Kidney epithelial cell (primary cell): ENCODE results near the gene RGCC. TPM values are rescaled to one million over a fixed set of nuclear protein-coding genes. Genes with fewer than 3 reads are reported as not detected.

Experiments
- DNase-seq: peaks from one replicate; pipeline ENCODE4 v3.0.0-alpha.2; 2010; ENCODE audit warnings: low read depth
- H3K27me3 ChIP-seq: 2 replicates; pipeline ENCODE4 v1.6.0; 2011; ENCODE audit warnings: low read length; ENCODE audit not compliant: control insufficient read depth, insufficient read depth
- H3K36me3 ChIP-seq: 2 replicates; pipeline ENCODE4 v1.5.1; 2011; ENCODE audit warnings: low read length; ENCODE audit not compliant: control insufficient read depth, insufficient read depth
- H3K4me3 ChIP-seq: 2 replicates; pipeline ENCODE4 v1.5.1; 2011; ENCODE audit warnings: low read depth, mild to moderate bottlenecking, control low read depth, low read length
- CTCF ChIP-seq: IDR thresholded peaks from 2 replicates; pipeline ENCODE4 v1.5.1; 2011; ENCODE audit warnings: mild to moderate bottlenecking, moderate library complexity, low read length, control low read depth, inconsistent platforms; ENCODE audit not compliant: insufficient read depth, poor library complexity, severe bottlenecking
- total RNA-seq: library from RNA; depleted of rRNA; stranded (reverse); fragments of >200 nt; gene quantifications from 2 replicates; pipeline ENCODE4 v1.2.3, GENCODE V29; 2015

Gene RGCC
- total RNA-seq, 1 donor from 2014 or later: 0.29 TPM

- no peak for TF ChIP-seq CTCF
- H3K36me3 ChIP-seq: no peaks in the 10 kb centered on the region
- no peaks in the 10 kb centered on the region for H3K27me3 ChIP-seq
- no peak overlapping the region for H3K4me3 ChIP-seq
- DNase-seq: no peak
Measured at GRCh38 chr13:41511827-41512226, 54.5 kb downstream of the RGCC start.

GRCh38 chr13:41512441-41512840 is 55.1 kb downstream of the RGCC start:
- H3K4me3 ChIP-seq: no peak overlapping the region
- no peaks in the 10 kb centered on the region for H3K27me3 ChIP-seq
- no peak for TF ChIP-seq CTCF
- DNase-seq: no peak
- H3K36me3 ChIP-seq: no peaks in the 10 kb centered on the region

- DNase-seq: no peak
- Histone ChIP-seq H3K36me3 (no peaks in the 10 kb centered on the region), H3K27me3 (no peaks in the 10 kb centered on the region), H3K4me3 (no peak overlapping the region)
- no peak for TF ChIP-seq CTCF
Measured at GRCh38 chr13:41513600-41513999, 56.2 kb downstream of the RGCC start.

- no peak for TF ChIP-seq CTCF
- H3K4me3 ChIP-seq: no peak overlapping the region
- no peaks in the 10 kb centered on the region for H3K36me3 ChIP-seq
- DNase-seq: no peak
- no peaks in the 10 kb centered on the region for H3K27me3 ChIP-seq
Measured at GRCh38 chr13:41514853-41515395, 57.6 kb downstream of the RGCC start.

- no peak for DNase-seq
- Histone ChIP-seq H3K36me3 (no peaks in the 10 kb centered on the region), H3K27me3 (no peaks in the 10 kb centered on the region), H3K4me3 (no peak overlapping the region)
- no peak for TF ChIP-seq CTCF
Measured at GRCh38 chr13:41515491-41516139, 58.3 kb downstream of the RGCC start.

- Histone ChIP-seq H3K27me3 (no peaks in the 10 kb centered on the region), H3K36me3 (no peaks in the 10 kb centered on the region), H3K4me3 (no peak overlapping the region)
- DNase-seq: no peak
- no peak for TF ChIP-seq CTCF
Measured at GRCh38 chr13:41516166-41516565, 58.8 kb downstream of the RGCC start.
